A549 (cell line): Measurements from ENCODE around the gene PIP5K1B. TPM values are rescaled to one million over a fixed set of nuclear protein-coding genes. Genes with fewer than 3 reads are reported as not detected.

ENCODE experiments used
- ATAC-seq, 2 experiments: fragments of 200-7000 bp in 1 of 2; fragments of >200 bp in 1 of 2; cut with Nextera tagmentation in 1 of 2; cut with Tn5 transposase in 1 of 2; 3 replicates each; pipeline versions ENCODE4 v1.8.0 to v1.9.1; 2018 to 2020; ENCODE audit warnings: mild to moderate bottlenecking in 1 of 2, moderate library complexity in 1 of 2
- CTCF ChIA-PET: fragments of 300-600 bp; sonication (Branson Sonifier 250); formaldehyde crosslinking; extraction: SDS; loops from one replicate; lab custom pipeline; 2021; ENCODE audit warnings: antibody characterized with exemption, inconsistent platforms; lab: Yijun Ruan, JAX
- POLR2A ChIA-PET: fragments of 350-600 bp; formaldehyde crosslinking; extraction: SDS; loops from one replicate; lab custom pipeline; 2021; ENCODE audit warnings: antibody characterized with exemption, inconsistent platforms; lab: Yijun Ruan, JAX
- DNase-seq, 2 experiments: peaks; one replicate each; pipeline versions ENCODE4 v3.0.0 to v3.0.0-alpha.2; 2011 to 2016; ENCODE audit warnings: low read depth in 1 of 2, low spot score in 1 of 2
- FAIRE-seq: peaks from 2 replicates; lab custom pipeline; 2011; peaks lifted over from hg19 to GRCh38; lab: Jason Lieb, UNC
- H3K27ac ChIP-seq, 2 experiments: fragments of >200 bp; sonication (Bioruptor Twin); formaldehyde crosslinking; 3 replicates each; pipeline ENCODE4 v1.5.1; 2016 to 2017
- H3K4me1 ChIP-seq: fragments of >200 bp; sonication (Bioruptor Twin); formaldehyde crosslinking; 3 replicates; pipeline ENCODE4 v1.6.1; 2016
- H3K4me2 ChIP-seq: fragments of >200 bp; sonication (Bioruptor Twin); formaldehyde crosslinking; 3 replicates; pipeline ENCODE4 v1.6.1; 2016
- H3K4me3 ChIP-seq: fragments of >200 bp; sonication (Bioruptor Twin); formaldehyde crosslinking; 3 replicates; pipeline ENCODE4 v1.5.1; 2016
- H3K9me3 ChIP-seq: fragments of >200 bp; sonication (Bioruptor Twin); formaldehyde crosslinking; 3 replicates; pipeline ENCODE4 v1.6.1; 2016
- CBX8 ChIP-seq: fragments of 200-600 bp; sonication (generic); IDR thresholded peaks from 2 replicates; pipeline ENCODE4 v1.6.1; 2016
- CEBPB ChIP-seq, 2 experiments: fragments of >200 bp in 1 of 2; sonication (Bioruptor Twin) in 1 of 2; formaldehyde crosslinking in 1 of 2; IDR thresholded peaks; 2 replicates each; pipeline ENCODE4 v1.6.1; 2012 to 2016
- CHD4 ChIP-seq: fragments of 200-600 bp; sonication (generic); IDR thresholded peaks from 2 replicates; pipeline ENCODE4 v1.6.1; 2016; ENCODE audit warnings: antibody characterized with exemption, mild to moderate bottlenecking, borderline replicate concordance
- CTCF ChIP-seq: fragments of >200 bp; sonication (Bioruptor Twin); formaldehyde crosslinking; IDR thresholded peaks from 3 replicates; pipeline ENCODE4 v1.5.1; 2016
- EHMT2 ChIP-seq: fragments of 200-600 bp; sonication (generic); IDR thresholded peaks from 2 replicates; pipeline ENCODE4 v1.6.1; 2016; ENCODE audit warnings: antibody characterized with exemption, low read depth, mild to moderate bottlenecking, moderate library complexity
- EP300 ChIP-seq, 2 experiments: fragments of >200 bp; sonication (Bioruptor Twin); formaldehyde crosslinking; IDR thresholded peaks; 2 replicates in 1 of 2; 3 replicates in 1 of 2; pipeline ENCODE4 v1.6.1; 2016 to 2017
- ESRRA ChIP-seq: fragments of 150-350 bp; IDR thresholded peaks from 2 replicates; pipeline ENCODE4 v1.6.1; 2014; ENCODE audit warnings: mild to moderate bottlenecking, low read length, borderline replicate concordance
- FOSB ChIP-seq: fragments of 250-450 bp; sonication (Bioruptor Pico); IDR thresholded peaks from 2 replicates; pipeline ENCODE4 v1.5.0; 2020; ENCODE audit warnings: mild to moderate bottlenecking, moderate library complexity
- FOXS1 ChIP-seq: fragments of 250-450 bp; sonication (Bioruptor Pico); IDR thresholded peaks from 2 replicates; pipeline ENCODE4 v1.5.0; 2020; ENCODE audit warnings: mild to moderate bottlenecking, moderate library complexity
- HDAC2 ChIP-seq: fragments of 200-600 bp; sonication (generic); IDR thresholded peaks from 2 replicates; pipeline ENCODE4 v1.6.1; 2016
- HEYL ChIP-seq: fragments of 250-450 bp; sonication (Bioruptor Pico); IDR thresholded peaks from 2 replicates; pipeline ENCODE4 v1.8.0; 2021; ENCODE audit warnings: mild to moderate bottlenecking, moderate library complexity
- HOXA7 ChIP-seq: fragments of 250-450 bp; sonication (Bioruptor Pico); IDR thresholded peaks from 2 replicates; pipeline ENCODE4 v1.5.0; 2020; ENCODE audit warnings: mild to moderate bottlenecking, moderate library complexity
- HOXB13 ChIP-seq: fragments of 250-450 bp; sonication (Bioruptor Pico); IDR thresholded peaks from 2 replicates; pipeline ENCODE4 v1.5.0; 2020; ENCODE audit warnings: low read depth, mild to moderate bottlenecking, moderate library complexity
- HOXB5 ChIP-seq: fragments of 250-450 bp; sonication (Bioruptor Pico); IDR thresholded peaks from 2 replicates; pipeline ENCODE4 v1.5.0; 2020; ENCODE audit warnings: mild to moderate bottlenecking, moderate library complexity
- JUNB ChIP-seq: fragments of >200 bp; sonication (Bioruptor Twin); formaldehyde crosslinking; IDR thresholded peaks from 2 replicates; pipeline ENCODE4 v1.6.1; 2016
- MAFK ChIP-seq: fragments of 450-650 bp; IDR thresholded peaks from 2 replicates; pipeline ENCODE4 v1.6.1; 2014; ENCODE audit not compliant: partially characterized antibody
- MAZ ChIP-seq: fragments of 150-350 bp; IDR thresholded peaks from 2 replicates; pipeline ENCODE4 v1.6.1; 2014; ENCODE audit warnings: antibody characterized with exemption, low read depth, low read length, borderline replicate concordance
- NFE2L2 ChIP-seq: fragments of 150-350 bp; conservative IDR thresholded peaks from 2 replicates; pipeline ENCODE4 v1.6.1; 2014; ENCODE audit warnings: low read length
- NR3C1 ChIP-seq: fragments of >200 bp; sonication (Bioruptor Twin); formaldehyde crosslinking; IDR thresholded peaks from 3 replicates; pipeline ENCODE4 v1.6.1; 2017
- PHF8 ChIP-seq: fragments of 200-600 bp; sonication (generic); IDR thresholded peaks from 2 replicates; pipeline ENCODE4 v1.6.1; 2016; ENCODE audit warnings: low read depth, mild to moderate bottlenecking, antibody characterized with exemption, moderate library complexity, borderline replicate concordance
- POLR2AphosphoS2 ChIP-seq: conservative IDR thresholded peaks from 2 replicates; pipeline ENCODE4 v1.6.1; 2012; ENCODE audit warnings: low read length, improper control_type of control experiment, inconsistent platforms
- RCOR1 ChIP-seq: fragments of 150-350 bp; IDR thresholded peaks from 2 replicates; pipeline ENCODE4 v1.6.1; 2014; ENCODE audit warnings: antibody characterized with exemption, low read length, low read depth
- RFX5 ChIP-seq: fragments of 450-650 bp; IDR thresholded peaks from 2 replicates; pipeline ENCODE4 v1.7.1; 2014; ENCODE audit warnings: antibody characterized with exemption, mild to moderate bottlenecking, moderate library complexity
- RNF2 ChIP-seq: fragments of 200-600 bp; sonication (generic); IDR thresholded peaks from 2 replicates; pipeline ENCODE4 v1.6.1; 2016; ENCODE audit warnings: low read depth, mild to moderate bottlenecking, antibody characterized with exemption, moderate library complexity, borderline replicate concordance
- SREBF2 ChIP-seq: fragments of 450-650 bp; IDR thresholded peaks from 2 replicates; pipeline ENCODE4 v1.6.1; 2014; ENCODE audit warnings: mild to moderate bottlenecking, moderate library complexity
- TP53 ChIP-seq: fragments of 250-450 bp; sonication (Bioruptor Pico); IDR thresholded peaks from 2 replicates; pipeline ENCODE4 v1.5.0; 2021; ENCODE audit warnings: mild to moderate bottlenecking, moderate library complexity
- USF2 ChIP-seq: fragments of 450-650 bp; IDR thresholded peaks from 2 replicates; pipeline ENCODE4 v1.6.1; 2014; ENCODE audit warnings: antibody characterized with exemption
- ZC3H11A ChIP-seq: fragments of 450-650 bp; IDR thresholded peaks from 2 replicates; pipeline ENCODE4 v1.6.1; 2014; ENCODE audit warnings: antibody characterized with exemption, mild to moderate bottlenecking
- ZFP36 ChIP-seq: fragments of 450-650 bp; IDR thresholded peaks from 2 replicates; pipeline ENCODE4 v1.6.1; 2014; ENCODE audit warnings: borderline replicate concordance; ENCODE audit not compliant: partially characterized antibody
- ZNF302 ChIP-seq: fragments of 250-450 bp; sonication (Bioruptor Pico); IDR thresholded peaks from 2 replicates; pipeline ENCODE4 v1.9.0; 2021; ENCODE audit warnings: inconsistent platforms, mild to moderate bottlenecking, moderate library complexity
- WGBS: methylation state at CpG from one replicate; pipeline ENCODE4 v1.1.6; 2017; ENCODE audit errors: missing lambda C conversion rate; 5-methylcytosine and 5-hydroxymethylcytosine counted together
- polyA plus RNA-seq, 4 experiments: library from polyadenylated mRNA; depleted of rRNA in 3 of 4; stranded (reverse); fragments of >200 nt; fragmentation: RNase III in 1 of 4; extraction: RNeasy Plus Mini Kit Qiagen cat#74134 plus additional on column Dnase treatment in 1 of 4; gene quantifications; 2 replicates in 3 of 4; 3 replicates in 1 of 4; pipeline ENCODE4 v1.2.3, GENCODE V29; 2011 to 2017
- TF ChIP-seq, protein P1 (sequence below): fragments of >200 bp; sonication (Bioruptor Twin); formaldehyde crosslinking; IDR thresholded peaks from 2 replicates; pipeline ENCODE4 v1.6.1; 2016
- TF ChIP-seq, protein P2 (sequence below): IDR thresholded peaks from 2 replicates; pipeline ENCODE4 v1.6.1; 2012
- TF ChIP-seq, protein P3 (sequence below): fragments of 150-350 bp; IDR thresholded peaks from 2 replicates; pipeline ENCODE4 v1.6.1; 2014; ENCODE audit warnings: low read depth, mild to moderate bottlenecking, low read length
- TF ChIP-seq, protein P4 (sequence below): IDR thresholded peaks from 2 replicates; pipeline ENCODE4 v1.6.1; 2012; ENCODE audit warnings: low read depth, borderline replicate concordance
- TF ChIP-seq, protein P5 (sequence below): fragments of 250-450 bp; sonication (Bioruptor Pico); IDR thresholded peaks from 2 replicates; pipeline ENCODE4 v1.5.0; 2020; ENCODE audit warnings: low read depth, mild to moderate bottlenecking, moderate library complexity

PIP5K1B gene
- polyA plus RNA-seq, 2 of the 4 experiments (the other 2 are of a cell fraction), result not detected

GRCh38 chr9:68779558-68780379 lies 74.7 kb downstream of the PIP5K1B start:
- H3K4me3 ChIP-seq, result peak overlapping the region; percentile 54
- DNase-seq, result peak; percentile 63 to 93
- POLR2A ChIA-PET, result interaction anchor here (0.9 kb wide), 3 partner anchors 9 to 72 kb away, joined by 3 to 5 read pairs (median 3); no protein-coding TSS in a partner anchor
- no peak for FAIRE-seq
- no peaks in the 10 kb centered on the region for H3K9me3 ChIP-seq
- ATAC-seq, result peak; percentile 89 to 93
- H3K27ac ChIP-seq, result peak overlapping the region; percentile 73 to 84
- WGBS, result 6% methylated on average over 19 of the region's 65 CpGs
- CTCF ChIA-PET, result interaction anchor here (1.0 to 1.3 kb wide), 3 partner anchors 9 to 207 kb away, joined by 3 read pairs; no protein-coding TSS in a partner anchor
- H3K4me2 ChIP-seq, result peak overlapping the region; percentile 99
- H3K4me1 ChIP-seq, result peaks cover 8% of the 10 kb centered on the region; the same call in 2 of the 3 replicates
- TF ChIP-seq RCOR1, result no peak
- TF ChIP-seq, protein P1, sequence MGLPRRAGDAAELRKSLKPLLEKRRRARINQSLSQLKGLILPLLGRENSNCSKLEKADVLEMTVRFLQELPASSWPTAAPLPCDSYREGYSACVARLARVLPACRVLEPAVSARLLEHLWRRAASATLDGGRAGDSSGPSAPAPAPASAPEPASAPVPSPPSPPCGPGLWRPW, result no peak
- TF ChIP-seq CBX8, result no peak
- TF ChIP-seq FOSB (CRISPR knock-in tag), result 0 out of 2 replicates have a peak, but pooled peaks have one; percentile 47
- no peak for TF ChIP-seq EP300 (IDR thresholded peaks at IDR 0.05)
- TF ChIP-seq, protein P2, sequence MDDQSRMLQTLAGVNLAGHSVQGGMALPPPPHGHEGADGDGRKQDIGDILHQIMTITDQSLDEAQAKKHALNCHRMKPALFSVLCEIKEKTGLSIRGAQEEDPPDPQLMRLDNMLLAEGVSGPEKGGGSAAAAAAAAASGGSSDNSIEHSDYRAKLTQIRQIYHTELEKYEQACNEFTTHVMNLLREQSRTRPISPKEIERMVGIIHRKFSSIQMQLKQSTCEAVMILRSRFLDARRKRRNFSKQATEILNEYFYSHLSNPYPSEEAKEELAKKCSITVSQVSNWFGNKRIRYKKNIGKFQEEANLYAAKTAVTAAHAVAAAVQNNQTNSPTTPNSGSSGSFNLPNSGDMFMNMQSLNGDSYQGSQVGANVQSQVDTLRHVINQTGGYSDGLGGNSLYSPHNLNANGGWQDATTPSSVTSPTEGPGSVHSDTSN, result no peak
- no peak for TF ChIP-seq HEYL (CRISPR knock-in tag)
- TF ChIP-seq USF2, result no peak
- TF ChIP-seq POLR2AphosphoS2, result no peak
- no peak for TF ChIP-seq ZNF302
- no peak for TF ChIP-seq ESRRA
- peak; percentile 56; the same call in 1 of the 2 replicates for TF ChIP-seq MAZ
- no peak for TF ChIP-seq CHD4
- TF ChIP-seq CEBPB (IDR thresholded peaks at IDR 0.05), result no peak
- TF ChIP-seq NFE2L2, result no peak
- TF ChIP-seq, protein P3, sequence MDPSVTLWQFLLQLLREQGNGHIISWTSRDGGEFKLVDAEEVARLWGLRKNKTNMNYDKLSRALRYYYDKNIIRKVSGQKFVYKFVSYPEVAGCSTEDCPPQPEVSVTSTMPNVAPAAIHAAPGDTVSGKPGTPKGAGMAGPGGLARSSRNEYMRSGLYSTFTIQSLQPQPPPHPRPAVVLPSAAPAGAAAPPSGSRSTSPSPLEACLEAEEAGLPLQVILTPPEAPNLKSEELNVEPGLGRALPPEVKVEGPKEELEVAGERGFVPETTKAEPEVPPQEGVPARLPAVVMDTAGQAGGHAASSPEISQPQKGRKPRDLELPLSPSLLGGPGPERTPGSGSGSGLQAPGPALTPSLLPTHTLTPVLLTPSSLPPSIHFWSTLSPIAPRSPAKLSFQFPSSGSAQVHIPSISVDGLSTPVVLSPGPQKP, result no peak
- peak; percentile 58; the same call in 1 of the 2 replicates for TF ChIP-seq EHMT2
- TF ChIP-seq TP53, result 0 out of 2 replicates have a peak, but pooled peaks have one; percentile 45
- no peak for TF ChIP-seq JUNB
- no peak for TF ChIP-seq ZC3H11A
- TF ChIP-seq SREBF2, result no peak
- no peak for TF ChIP-seq FOXS1 (CRISPR knock-in tag)
- TF ChIP-seq HOXB5 (CRISPR knock-in tag), result 0 out of 2 replicates have a peak, but pooled peaks have one; percentile 31
- peak; percentile 97 for TF ChIP-seq PHF8
- peak; percentile 86 for TF ChIP-seq ZFP36
- TF ChIP-seq HDAC2, result no peak
- TF ChIP-seq NR3C1, result no peak
- TF ChIP-seq CTCF, result peak; percentile 53
- TF ChIP-seq RFX5, result no peak
- TF ChIP-seq, protein P4, sequence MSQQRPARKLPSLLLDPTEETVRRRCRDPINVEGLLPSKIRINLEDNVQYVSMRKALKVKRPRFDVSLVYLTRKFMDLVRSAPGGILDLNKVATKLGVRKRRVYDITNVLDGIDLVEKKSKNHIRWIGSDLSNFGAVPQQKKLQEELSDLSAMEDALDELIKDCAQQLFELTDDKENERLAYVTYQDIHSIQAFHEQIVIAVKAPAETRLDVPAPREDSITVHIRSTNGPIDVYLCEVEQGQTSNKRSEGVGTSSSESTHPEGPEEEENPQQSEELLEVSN, result peak; percentile 63; the same call in 1 of the 2 replicates
- no peak for TF ChIP-seq MAFK
- no peak for TF ChIP-seq RNF2
- TF ChIP-seq, protein P5, sequence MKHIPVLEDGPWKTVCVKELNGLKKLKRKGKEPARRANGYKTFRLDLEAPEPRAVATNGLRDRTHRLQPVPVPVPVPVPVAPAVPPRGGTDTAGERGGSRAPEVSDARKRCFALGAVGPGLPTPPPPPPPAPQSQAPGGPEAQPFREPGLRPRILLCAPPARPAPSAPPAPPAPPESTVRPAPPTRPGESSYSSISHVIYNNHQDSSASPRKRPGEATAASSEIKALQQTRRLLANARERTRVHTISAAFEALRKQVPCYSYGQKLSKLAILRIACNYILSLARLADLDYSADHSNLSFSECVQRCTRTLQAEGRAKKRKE (CRISPR knock-in tag), result no peak
- TF ChIP-seq HOXB13, result no peak
- TF ChIP-seq HOXA7 (CRISPR knock-in tag), result no peak
